ENCODE data around the gene CELSR1.
"Not testable (repeated sequence)": the region's sequence is repeated elsewhere in the genome, so short reads cannot be mapped to it uniquely, and the experiment has no call there.

CELSR1 gene

GRCh38 chr22:46507451-46508425 lies 29.7 kb downstream of the CELSR1 start:
- no peak for TF ChIP-seq CTCF (IDR thresholded peaks at IDR 0.05; ENCODE audit: insufficient read depth, missing control alignments)
- FAIRE-seq = no peak
- DNase-seq (ENCODE audit: insufficient read length, low spot score) = no peak

- DNase-seq (ENCODE audit: insufficient read length, low spot score) = no peak
- no peak for TF ChIP-seq CTCF (IDR thresholded peaks at IDR 0.05; ENCODE audit: insufficient read depth, missing control alignments)
- FAIRE-seq = no peak
These were observed 32.8 kb downstream of the CELSR1 start for GRCh38 chr22:46504584-46504983.

- TF ChIP-seq CTCF (IDR thresholded peaks at IDR 0.05; ENCODE audit: insufficient read depth, missing control alignments) = no peak
- no peak for DNase-seq (ENCODE audit: insufficient read length, low spot score)
- FAIRE-seq = no peak
These were observed 34.8 kb downstream of the CELSR1 start for GRCh38 chr22:46502440-46503175.

- DNase-seq (ENCODE audit: insufficient read length, low spot score) (no peak), FAIRE-seq (no peak)
- no peak for TF ChIP-seq CTCF (IDR thresholded peaks at IDR 0.05; ENCODE audit: insufficient read depth, missing control alignments)
These were observed 35.7 kb downstream of the CELSR1 start for GRCh38 chr22:46501701-46502100.

GRCh38 chr22:46501265-46501664 lies 36.2 kb downstream of the CELSR1 start:
- FAIRE-seq; DNase-seq (ENCODE audit: insufficient read length, low spot score): not testable (repeated sequence)

- FAIRE-seq = no peak
- TF ChIP-seq CTCF (IDR thresholded peaks at IDR 0.05; ENCODE audit: insufficient read depth, missing control alignments) = no peak
- DNase-seq (ENCODE audit: insufficient read length, low spot score) = no peak
These were observed 37.2 kb downstream of the CELSR1 start for GRCh38 chr22:46500201-46500600.

GRCh38 chr22:46499805-46500189 lies 37.6 kb downstream of the CELSR1 start:
- FAIRE-seq (no peak), DNase-seq (ENCODE audit: insufficient read length, low spot score) (no peak)
- no peak for TF ChIP-seq CTCF (IDR thresholded peaks at IDR 0.05; ENCODE audit: insufficient read depth, missing control alignments)
